ENCODE results near the gene PRDM5. TPM values are rescaled to one million over a fixed set of nuclear protein-coding genes. Genes with fewer than 3 reads are reported as not detected.

The PRDM5 gene
- total and polyA plus RNA-seq, 2 of the 13 experiments (the other 11 are each of a cell fraction or from before 2014, with no cell fraction given), result not detected

GRCh38 chr4:120837656-120838055 lies 84.9 kb downstream of the PRDM5 start:
- H3K27me3 ChIP-seq (ENCODE audit: control insufficient read depth in 1 of 2, insufficient read depth in 2 of 2, low read length in 2 of 2), result no peaks in the 10 kb centered on the region
- H2AFZ ChIP-seq (ENCODE audit: low read length), result no peak overlapping the region
- H3K4me1 ChIP-seq (ENCODE audit: insufficient read depth, low read length), result no peaks in the 10 kb centered on the region
- no peak overlapping the region for H3K9ac ChIP-seq (ENCODE audit: insufficient read depth, low read depth, low read length)
- POLR2A ChIA-PET, result no interaction called here
- intact Hi-C loops (cut with micrococcal nuclease; ENCODE audit: unreplicated experiment), result no loop called here
- H3K27ac ChIP-seq (ENCODE audit: extremely low read length, insufficient read depth, low read length), result no peak overlapping the region
- H3K4me3 ChIP-seq (replicated peaks in 1 of 3; ENCODE audit: insufficient read depth in 1 of 3, low read depth in 2 of 3, low read length in 3 of 3), result no peak overlapping the region
- no peaks in the 10 kb centered on the region for H3K36me3 ChIP-seq (replicated peaks in 1 of 2; ENCODE audit: control insufficient read depth in 1 of 2, insufficient read depth in 2 of 2, low read length in 2 of 2)
- WGBS (ENCODE audit: low lambda C conversion rate), result 0% methylated on average over 1 of the region's 1 CpG
- ATAC-seq (no peak), DNase-seq (ENCODE audit: low spot score) (no peak), FAIRE-seq (no peak)
- no peaks in the 10 kb centered on the region for H3K79me2 ChIP-seq (ENCODE audit: insufficient read depth, low read length)
- no peaks in the 10 kb centered on the region for H4K20me1 ChIP-seq (ENCODE audit: insufficient read depth, low read length)
- no TSS peak for BruUV-seq (replicated peaks)
- in situ Hi-C loops (cut with HindIII; ENCODE audit: extremely low pct_ligation_motif_present, low pct_unique_long_range_greater_than_20kb), result no loop called here
- CTCF ChIA-PET (ENCODE audit: low intra/inter-chr PET ratio, low total read pairs), result no interaction called here
- no peak overlapping the region for H3K4me2 ChIP-seq (ENCODE audit: low read depth, low read length)
- H3K9me3 ChIP-seq (ENCODE audit: low read length), result no peaks in the 10 kb centered on the region
- no peak for TF ChIP-seq HNRNPL (IDR thresholded peaks at IDR 0.05; ENCODE audit: low read depth, low read length)
- no peak for TF ChIP-seq NFE2L1 (CRISPR knock-in tag; IDR thresholded peaks at IDR 0.05; ENCODE audit: borderline replicate concordance)
- TF ChIP-seq ZNF251 (CRISPR knock-in tag; IDR thresholded peaks at IDR 0.05), result no peak
- TF ChIP-seq HMG20B (CRISPR knock-in tag; conservative IDR thresholded peaks at IDR 0.05), result no peak
- no peak for TF ChIP-seq FIP1L1 (IDR thresholded peaks at IDR 0.05; ENCODE audit: borderline replicate concordance, insufficient read depth, low read depth, low read length)
- TF ChIP-seq ZNF503 (CRISPR knock-in tag; IDR thresholded peaks at IDR 0.05), result no peak
- no peak for TF ChIP-seq ZXDC (CRISPR knock-in tag; IDR thresholded peaks at IDR 0.05)
- no peak for TF ChIP-seq SNAPC4 (CRISPR knock-in tag; IDR thresholded peaks at IDR 0.05)
- TF ChIP-seq NFKB2 (CRISPR knock-in tag; IDR thresholded peaks at IDR 0.05; ENCODE audit: borderline replicate concordance), result no peak
- TF ChIP-seq HOXD1 (CRISPR knock-in tag; IDR thresholded peaks at IDR 0.05), result no peak
- TF ChIP-seq HHEX (CRISPR knock-in tag; IDR thresholded peaks at IDR 0.05), result no peak
- no peak for TF ChIP-seq PRDM4 (CRISPR knock-in tag; IDR thresholded peaks at IDR 0.05; ENCODE audit: borderline replicate concordance)
- no peak for TF ChIP-seq ZNF562 (CRISPR knock-in tag; IDR thresholded peaks at IDR 0.05; ENCODE audit: borderline replicate concordance)
- no peak for TF ChIP-seq MIER2 (CRISPR knock-in tag; IDR thresholded peaks at IDR 0.05)
